GM20000 (cell line): ENCODE results near the gene COL5A1.

Experiments
- DNase-seq: peaks from one replicate; pipeline ENCODE4 v3.0.0; 2012; ENCODE audit warnings: low spot score
- TF ChIP-seq, protein P1 (sequence below): IDR thresholded peaks from 2 replicates; pipeline ENCODE4 v1.5.1; 2012; ENCODE audit warnings: mild to moderate bottlenecking, control low read depth; ENCODE audit errors: extremely low read depth, missing control alignments

The COL5A1 gene

DNA sequence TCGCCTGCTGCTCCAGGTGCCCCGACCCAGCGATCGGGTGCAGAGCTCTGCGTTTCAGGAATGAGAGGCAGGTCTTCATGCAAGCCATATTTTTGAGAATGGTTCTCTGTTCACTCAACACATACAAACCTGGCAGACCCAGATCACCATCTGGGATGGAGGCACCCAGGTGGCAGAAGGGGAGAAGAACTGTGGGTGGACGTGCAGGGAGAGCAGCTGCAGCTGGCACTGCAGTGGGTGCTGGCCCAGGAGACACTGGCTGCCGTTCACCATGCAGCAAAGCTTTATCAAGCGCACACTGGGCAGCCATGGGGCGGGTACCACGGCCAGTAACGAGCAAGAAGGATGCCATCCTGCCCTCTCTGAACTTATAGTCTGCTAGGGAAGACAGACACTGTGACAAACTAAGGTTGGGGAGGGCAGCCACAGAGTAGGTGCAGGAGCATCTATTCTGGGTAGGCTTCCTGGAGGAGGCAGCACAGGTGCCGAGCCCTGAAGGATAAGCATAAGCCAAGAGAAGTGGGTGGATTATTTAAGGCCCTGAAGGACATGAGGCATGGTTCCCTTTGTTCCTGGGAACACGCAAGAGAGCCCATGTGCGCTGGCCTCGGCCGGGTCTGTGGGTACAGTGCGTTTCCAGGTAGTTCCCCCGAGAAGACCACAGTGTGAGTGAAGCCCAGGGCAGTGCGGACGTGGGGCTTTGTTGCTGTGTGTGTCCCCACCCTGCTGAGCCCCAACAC is 192.8 kb downstream of the COL5A1 start:
- TF ChIP-seq, protein P1, sequence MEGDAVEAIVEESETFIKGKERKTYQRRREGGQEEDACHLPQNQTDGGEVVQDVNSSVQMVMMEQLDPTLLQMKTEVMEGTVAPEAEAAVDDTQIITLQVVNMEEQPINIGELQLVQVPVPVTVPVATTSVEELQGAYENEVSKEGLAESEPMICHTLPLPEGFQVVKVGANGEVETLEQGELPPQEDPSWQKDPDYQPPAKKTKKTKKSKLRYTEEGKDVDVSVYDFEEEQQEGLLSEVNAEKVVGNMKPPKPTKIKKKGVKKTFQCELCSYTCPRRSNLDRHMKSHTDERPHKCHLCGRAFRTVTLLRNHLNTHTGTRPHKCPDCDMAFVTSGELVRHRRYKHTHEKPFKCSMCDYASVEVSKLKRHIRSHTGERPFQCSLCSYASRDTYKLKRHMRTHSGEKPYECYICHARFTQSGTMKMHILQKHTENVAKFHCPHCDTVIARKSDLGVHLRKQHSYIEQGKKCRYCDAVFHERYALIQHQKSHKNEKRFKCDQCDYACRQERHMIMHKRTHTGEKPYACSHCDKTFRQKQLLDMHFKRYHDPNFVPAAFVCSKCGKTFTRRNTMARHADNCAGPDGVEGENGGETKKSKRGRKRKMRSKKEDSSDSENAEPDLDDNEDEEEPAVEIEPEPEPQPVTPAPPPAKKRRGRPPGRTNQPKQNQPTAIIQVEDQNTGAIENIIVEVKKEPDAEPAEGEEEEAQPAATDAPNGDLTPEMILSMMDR: no peak
- no peak for DNase-seq

DNA sequence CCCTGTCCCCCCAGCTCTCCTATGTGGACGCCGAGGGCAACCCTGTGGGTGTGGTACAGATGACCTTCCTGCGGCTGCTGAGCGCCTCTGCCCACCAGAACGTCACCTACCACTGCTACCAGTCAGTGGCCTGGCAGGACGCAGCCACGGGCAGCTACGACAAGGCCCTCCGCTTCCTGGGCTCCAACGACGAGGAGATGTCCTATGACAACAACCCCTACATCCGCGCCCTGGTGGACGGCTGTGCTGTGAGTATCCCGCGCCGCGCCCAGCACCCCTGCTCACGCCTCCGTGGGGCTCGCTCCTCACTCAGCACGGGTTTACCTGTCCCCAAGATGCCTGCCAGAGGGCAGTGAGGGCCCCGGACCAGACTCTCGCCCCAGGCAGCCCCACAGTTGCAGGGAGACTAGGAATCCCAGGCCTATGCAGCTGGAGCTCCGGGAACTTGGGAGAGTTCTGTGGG is 193.4 kb downstream of the COL5A1 start:
- DNase-seq: no peak

DNA sequence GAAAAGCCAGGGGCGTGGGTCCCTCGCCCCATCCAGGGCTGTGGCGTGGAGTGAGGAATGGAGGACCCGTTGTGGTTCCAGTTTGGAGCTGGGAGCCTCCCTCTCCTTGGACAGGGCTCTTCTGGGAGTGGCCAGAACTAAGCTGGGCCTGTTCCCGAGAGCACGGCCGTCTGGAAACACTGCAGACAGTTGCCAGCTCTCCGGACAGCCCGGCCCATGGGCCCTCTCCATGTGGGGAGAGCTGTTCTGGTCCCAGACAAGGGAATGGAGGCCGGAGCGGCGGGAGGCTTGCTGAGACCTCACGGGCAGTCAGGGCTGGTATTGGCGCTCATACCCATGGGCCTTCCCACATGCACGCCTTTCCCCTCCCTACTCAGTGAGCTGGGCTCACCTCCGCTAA is 193.8 kb downstream of the COL5A1 start:
- no peak for DNase-seq
- TF ChIP-seq, protein P1: no peak

More for the DNA sequence above, 193.4 kb downstream of the COL5A1 start:
- TF ChIP-seq, protein P1: no peak

DNA sequence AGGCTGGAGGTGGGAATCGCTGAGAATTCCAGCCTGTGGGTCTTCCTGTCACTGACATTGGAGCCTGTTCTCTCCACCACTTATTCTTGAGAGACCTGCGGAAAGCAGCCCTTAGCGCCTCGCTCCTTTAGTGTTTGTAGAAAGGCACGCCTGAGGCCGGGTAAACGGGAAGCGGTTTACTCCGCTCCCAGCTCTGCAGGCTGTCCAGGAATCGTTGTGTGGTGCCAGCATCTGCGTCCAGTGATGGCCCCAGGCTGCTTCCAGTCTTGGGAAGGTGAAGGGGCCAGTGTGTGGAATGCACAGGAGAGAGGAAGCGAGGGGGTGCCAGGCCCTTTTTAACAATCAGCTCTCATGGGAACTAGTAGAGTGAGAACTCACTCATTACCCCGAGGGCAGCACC is 194.4 kb downstream of the COL5A1 start:
- no peak for DNase-seq

DNA sequence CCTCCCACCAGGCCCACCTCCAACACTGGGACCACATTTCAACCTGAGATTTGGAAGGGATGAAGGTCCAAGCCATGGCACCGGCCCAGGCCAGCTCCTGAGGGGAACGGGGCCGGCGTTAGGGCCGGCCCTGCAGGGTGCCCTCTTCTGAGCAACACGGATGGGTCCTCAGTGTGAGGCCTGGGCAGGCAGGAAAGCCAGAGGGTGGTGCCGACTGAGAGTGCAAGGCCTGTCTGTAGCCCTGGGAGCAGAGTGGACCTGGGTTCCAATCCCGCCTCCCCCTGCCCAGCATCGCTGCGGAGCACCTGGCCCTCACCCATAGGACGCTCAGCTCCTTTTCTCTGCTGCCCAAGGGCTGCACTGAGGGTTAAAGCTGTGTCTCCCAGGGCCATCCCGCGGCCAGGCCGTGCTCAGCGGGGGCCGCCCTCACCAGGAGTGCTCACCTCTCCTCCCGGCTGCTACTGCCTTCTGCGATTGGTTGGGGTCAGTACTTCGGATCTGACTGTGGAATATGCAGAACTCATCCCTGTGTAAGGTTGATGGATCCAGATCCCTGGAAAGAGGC is 194.9 kb downstream of the COL5A1 start:
- TF ChIP-seq, protein P1: no peak
- no peak for DNase-seq

More for the DNA sequence above, 194.4 kb downstream of the COL5A1 start:
- TF ChIP-seq, protein P1: no peak

DNA sequence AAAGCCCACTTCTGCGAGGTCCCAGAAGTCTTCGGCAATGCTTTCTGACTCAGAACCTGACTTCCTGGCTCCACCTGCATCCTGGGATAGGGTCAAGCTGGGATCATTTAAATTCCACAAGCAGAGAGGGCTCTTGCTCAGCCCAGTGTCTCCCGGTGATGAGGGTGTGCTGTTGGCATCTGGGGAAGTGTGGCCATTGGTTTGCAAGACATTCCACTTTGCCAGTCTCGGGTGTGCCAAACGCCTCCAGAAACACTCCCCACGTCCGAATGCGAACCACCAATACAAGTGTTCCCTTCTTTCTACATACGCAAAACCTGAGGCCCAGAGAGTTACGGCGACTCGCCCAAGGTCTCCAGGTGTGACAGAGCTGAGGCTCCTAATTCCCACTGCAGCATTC is 195.9 kb downstream of the COL5A1 start:
- TF ChIP-seq, protein P1: no peak
- no peak for DNase-seq

DNA sequence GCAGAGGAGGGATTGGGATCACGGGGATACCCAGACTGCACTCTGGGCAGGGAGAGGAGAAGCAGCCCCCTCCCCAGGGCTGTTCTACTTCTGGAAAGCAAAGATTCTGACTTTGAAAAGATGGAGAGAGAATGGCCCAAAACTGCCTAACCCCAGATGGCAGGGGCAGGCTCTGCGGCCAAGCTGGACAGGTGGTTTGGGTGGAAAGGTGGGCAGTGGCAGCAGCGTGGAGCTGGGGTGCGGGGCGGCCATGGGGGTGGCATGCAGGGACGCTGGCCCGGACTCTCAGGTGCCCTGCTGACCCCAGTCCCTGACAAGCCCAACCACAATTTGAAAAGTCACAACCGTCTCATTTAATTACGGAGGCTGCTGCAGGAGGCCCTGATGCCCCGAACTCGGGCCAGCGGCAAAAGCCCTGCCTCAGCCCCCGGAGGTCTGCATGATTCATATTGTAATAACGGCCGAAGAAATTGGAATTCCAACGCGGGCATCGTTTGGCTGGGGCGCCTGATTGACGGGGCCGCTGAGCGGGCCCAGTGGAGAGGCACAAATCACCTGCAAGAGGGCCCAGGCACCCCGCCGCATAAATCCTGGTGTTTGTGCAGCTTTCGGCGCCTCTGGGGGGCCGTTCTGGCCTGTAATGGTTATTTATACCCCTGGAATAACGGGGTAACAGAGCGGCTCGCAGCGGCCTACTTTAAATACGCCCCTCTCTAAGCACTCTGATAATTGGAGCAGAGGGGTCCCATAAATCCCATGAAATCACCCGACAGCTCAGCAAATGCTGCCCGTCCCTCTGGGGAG is 197.2 kb downstream of the COL5A1 start:
- TF ChIP-seq, protein P1: no peak
- no peak for DNase-seq
